GM19438 (cell line): ENCODE measurements around the gene FSIP1.

Source experiments
- ATAC-seq: cut with Tn5 transposase; IDR thresholded peaks from one replicate; pipeline ENCODE4 v1.9.1; 2021; ENCODE audit warnings: low read depth; ENCODE audit not compliant: unreplicated experiment

Gene FSIP1

GRCh38 chr15:39721893-39722292 lies 60.7 kb downstream of the FSIP1 start:
- no peak for ATAC-seq

GRCh38 chr15:39720621-39721611 lies 61.7 kb downstream of the FSIP1 start:
- ATAC-seq, result no peak

- no peak for ATAC-seq
Measured at GRCh38 chr15:39720081-39720480, 62.6 kb downstream of the FSIP1 start.

GRCh38 chr15:39719109-39719508 lies 63.5 kb downstream of the FSIP1 start:
- ATAC-seq, result no peak

- no peak for ATAC-seq
Measured at GRCh38 chr15:39717134-39717533, 65.5 kb downstream of the FSIP1 start.

GRCh38 chr15:39714251-39714650 lies 68.4 kb downstream of the FSIP1 start:
- no peak for ATAC-seq

GRCh38 chr15:39713846-39714245 lies 68.8 kb downstream of the FSIP1 start:
- ATAC-seq, result no peak

GRCh38 chr15:39710681-39711080 lies 72.0 kb downstream of the FSIP1 start:
- ATAC-seq, result no peak

- no peak for ATAC-seq
Measured at GRCh38 chr15:39709941-39710340, 72.7 kb downstream of the FSIP1 start.

- ATAC-seq, result no peak
Measured at GRCh38 chr15:39706206-39706605, 76.4 kb downstream of the FSIP1 start.

- no peak for ATAC-seq
Measured at GRCh38 chr15:39704689-39705088, 78.0 kb downstream of the FSIP1 start.

- ATAC-seq, result no peak
Measured at GRCh38 chr15:39704235-39704634, 78.4 kb downstream of the FSIP1 start.

GRCh38 chr15:39701988-39702387 lies 80.7 kb downstream of the FSIP1 start:
- ATAC-seq, result no peak

- ATAC-seq, result no peak
Measured at GRCh38 chr15:39700375-39700700, 82.3 kb downstream of the FSIP1 start.

- no peak for ATAC-seq
Measured at GRCh38 chr15:39699516-39700374, 82.9 kb downstream of the FSIP1 start.

- ATAC-seq, result no peak
Measured at GRCh38 chr15:39698444-39699390, 83.9 kb downstream of the FSIP1 start.

GRCh38 chr15:39697509-39697908 lies 85.1 kb downstream of the FSIP1 start:
- no peak for ATAC-seq

- ATAC-seq, result no peak
Measured at GRCh38 chr15:39695793-39696192, 86.8 kb downstream of the FSIP1 start.

- no peak for ATAC-seq
Measured at GRCh38 chr15:39692356-39693327, 90.0 kb downstream of the FSIP1 start.
